ENCODE data around the gene DCANP1.
A peak's percentile ranks its signal among the peaks of the same experiment; 100 is the strongest.

The DCANP1 gene

GRCh38 chr5:135480511-135480910 is 33.4 kb upstream of the DCANP1 start:
- no peak for DNase-seq (ENCODE audit: low read depth in 2 of 2)

- DNase-seq (ENCODE audit: low read depth in 2 of 2): no peak
Measured at GRCh38 chr5:135478938-135479337, 31.8 kb upstream of the DCANP1 start.

DNA sequence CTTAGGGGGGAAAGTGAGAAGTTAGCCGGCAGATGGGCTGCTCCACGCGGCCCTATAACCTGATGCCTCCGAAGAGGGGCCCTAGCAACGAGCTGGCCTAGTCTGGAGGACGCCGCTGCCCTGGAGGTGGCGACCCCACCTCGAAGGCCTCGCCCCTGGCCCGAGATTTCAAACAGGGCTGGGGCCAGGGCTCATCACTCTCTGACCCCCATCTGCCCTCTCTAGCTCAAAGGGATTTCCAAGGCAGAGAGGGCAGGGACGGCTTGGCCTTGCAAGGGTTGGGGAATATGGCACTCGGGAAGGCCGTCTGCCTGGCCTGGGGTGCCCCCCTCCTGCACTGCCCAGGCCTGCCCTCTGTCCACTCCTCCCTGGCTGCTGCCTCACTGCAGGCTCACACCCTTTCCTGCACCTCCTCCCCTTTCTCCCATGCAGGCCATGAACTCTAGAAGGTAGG is 30.5 kb upstream of the DCANP1 start:
- no peak for DNase-seq (ENCODE audit: low read depth in 2 of 2)

DNA sequence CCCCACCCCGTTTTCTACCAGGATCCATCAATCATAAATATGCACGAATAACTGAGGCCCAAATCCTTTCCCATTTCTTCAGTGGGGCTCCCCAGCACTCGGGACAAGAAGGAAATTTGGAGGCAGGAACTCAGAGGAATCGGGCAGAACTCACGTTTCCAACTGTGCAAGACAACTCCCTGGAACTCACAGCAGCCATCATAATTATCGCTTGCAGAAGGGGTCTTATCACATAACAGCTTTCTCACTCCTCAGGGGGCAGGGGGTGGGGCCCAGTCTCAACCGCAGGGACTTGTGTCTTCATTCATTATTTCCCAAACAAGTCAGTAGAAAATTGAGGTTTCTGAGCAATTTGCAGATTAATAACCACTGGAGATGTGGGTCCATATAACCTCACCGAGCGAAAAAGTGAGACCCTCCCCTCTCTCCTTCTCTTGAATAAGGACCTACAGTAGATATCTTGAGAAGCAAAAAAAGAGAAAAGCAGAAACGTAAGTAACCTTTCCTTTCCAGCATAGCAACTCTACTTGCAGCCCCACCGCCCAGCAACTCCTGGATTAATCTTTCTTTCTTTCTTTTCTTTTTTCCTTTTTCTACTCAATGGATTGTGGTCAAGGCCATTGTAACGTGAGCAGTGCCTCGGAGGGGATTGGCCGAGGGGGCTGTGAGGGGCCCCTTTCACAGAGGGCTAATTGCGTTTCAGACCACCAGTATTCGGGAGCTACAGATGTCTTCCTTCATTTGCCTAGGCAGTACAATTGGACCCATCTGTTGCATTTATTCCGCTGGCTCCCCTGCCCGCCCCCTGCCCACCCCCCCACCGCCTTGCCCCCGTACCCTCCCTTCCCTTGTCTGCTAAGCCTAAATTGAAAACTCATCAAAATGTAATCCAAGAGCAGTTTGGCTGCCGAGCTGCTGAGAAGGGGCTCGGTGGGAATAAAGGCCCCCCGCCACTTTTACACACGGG is 29.8 kb upstream of the DCANP1 start:
- no peak for DNase-seq (ENCODE audit: low read depth in 2 of 2)

GRCh38 chr5:135473956-135474670 is 27.0 kb upstream of the DCANP1 start:
- no peak for DNase-seq (ENCODE audit: low read depth in 2 of 2)

- DNase-seq (ENCODE audit: low read depth in 2 of 2): no peak
Measured at GRCh38 chr5:135472141-135472540, 25.0 kb upstream of the DCANP1 start.

DNA sequence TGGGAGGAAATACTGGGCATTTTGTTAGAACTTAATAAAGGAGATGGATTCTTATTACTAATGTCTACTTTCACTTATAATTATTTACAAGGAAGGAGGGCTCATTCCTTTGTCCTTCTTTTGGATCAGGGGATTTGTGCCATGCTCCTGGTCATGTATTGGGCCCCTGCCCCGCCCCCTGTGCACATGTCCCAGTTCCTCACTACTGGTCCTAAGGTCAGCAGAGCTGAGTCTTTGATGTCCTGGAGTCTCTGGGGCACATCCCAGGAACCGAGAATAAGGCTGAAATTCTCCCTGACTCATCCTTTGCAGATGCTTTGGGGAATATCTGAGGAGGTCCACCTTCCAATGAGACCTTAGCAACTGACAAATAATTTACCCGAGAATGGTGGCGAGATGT is 24.6 kb upstream of the DCANP1 start:
- DNase-seq (ENCODE audit: low read depth in 2 of 2): no peak

DNA sequence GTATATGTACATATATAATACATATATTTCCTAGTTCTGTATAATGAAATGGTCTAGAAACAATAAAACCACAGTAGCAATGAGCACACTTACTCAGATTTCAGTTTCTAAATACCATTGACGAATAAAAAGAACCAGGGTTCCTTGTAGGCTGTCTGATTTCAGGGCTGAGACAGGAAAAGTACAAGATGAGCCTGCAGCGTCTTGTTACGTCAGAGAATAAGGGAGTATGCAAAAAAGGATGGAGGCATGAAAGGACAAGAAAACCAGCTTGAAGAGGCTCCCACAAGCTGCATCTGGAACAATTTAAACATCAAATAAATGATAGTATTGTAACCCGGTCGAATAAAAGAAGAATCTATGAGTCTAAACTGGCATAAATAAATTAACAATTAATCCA is 22.8 kb upstream of the DCANP1 start:
- no peak for DNase-seq (ENCODE audit: low read depth in 2 of 2)

DNA sequence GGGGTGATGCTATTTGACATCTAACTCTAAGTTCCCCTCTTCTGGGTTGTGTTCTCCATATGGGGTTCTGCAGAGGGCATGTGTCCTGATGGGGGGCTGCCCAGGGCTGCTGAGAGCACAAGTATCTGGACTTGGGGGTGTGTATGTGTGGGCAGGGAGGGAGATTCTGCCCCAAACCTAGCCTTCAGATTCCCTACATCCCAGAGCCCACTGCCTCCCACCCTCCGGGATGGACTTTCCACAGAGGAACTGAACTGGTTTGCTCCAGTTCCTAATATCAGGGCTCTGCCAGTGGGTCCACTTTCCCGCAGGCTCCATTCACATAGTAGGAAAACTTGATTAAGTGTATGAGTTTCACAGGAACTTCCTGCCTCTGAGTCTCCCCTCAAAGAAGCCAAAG is 21.4 kb upstream of the DCANP1 start:
- DNase-seq (ENCODE audit: low read depth in 2 of 2): no peak

DNA sequence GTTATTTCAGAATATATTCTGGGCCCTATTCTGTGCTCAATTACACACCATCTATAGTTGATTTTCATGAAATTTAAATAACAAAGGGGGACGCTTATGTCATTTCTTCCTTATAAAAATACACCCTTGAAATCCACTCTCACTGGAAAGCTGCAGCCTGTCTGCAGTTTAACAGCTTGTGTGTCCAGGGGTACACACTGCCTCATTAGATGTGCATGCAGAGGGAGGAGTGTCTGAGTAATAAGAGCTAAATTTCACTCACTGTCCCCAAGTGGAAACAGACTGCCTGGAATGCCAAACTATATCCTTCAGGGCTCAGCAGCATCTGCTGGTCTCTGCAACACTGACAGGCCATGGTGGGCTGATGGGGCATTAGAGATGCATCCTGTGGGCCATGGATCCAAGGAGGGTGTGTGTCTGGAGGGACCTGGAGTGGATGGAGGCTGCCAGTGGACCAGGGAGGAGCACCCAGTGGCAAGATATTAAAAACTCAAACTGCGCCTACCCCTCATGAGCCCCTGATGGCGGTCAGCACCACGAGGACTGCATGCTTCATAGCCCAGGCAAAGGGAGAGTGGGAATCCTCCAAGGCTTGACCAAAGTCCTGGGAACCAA is 20.8 kb upstream of the DCANP1 start:
- DNase-seq (ENCODE audit: low read depth in 2 of 2): no peak

- DNase-seq (ENCODE audit: low read depth in 2 of 2): no peak
Measured at GRCh38 chr5:135467051-135467625, 20.0 kb upstream of the DCANP1 start.

DNA sequence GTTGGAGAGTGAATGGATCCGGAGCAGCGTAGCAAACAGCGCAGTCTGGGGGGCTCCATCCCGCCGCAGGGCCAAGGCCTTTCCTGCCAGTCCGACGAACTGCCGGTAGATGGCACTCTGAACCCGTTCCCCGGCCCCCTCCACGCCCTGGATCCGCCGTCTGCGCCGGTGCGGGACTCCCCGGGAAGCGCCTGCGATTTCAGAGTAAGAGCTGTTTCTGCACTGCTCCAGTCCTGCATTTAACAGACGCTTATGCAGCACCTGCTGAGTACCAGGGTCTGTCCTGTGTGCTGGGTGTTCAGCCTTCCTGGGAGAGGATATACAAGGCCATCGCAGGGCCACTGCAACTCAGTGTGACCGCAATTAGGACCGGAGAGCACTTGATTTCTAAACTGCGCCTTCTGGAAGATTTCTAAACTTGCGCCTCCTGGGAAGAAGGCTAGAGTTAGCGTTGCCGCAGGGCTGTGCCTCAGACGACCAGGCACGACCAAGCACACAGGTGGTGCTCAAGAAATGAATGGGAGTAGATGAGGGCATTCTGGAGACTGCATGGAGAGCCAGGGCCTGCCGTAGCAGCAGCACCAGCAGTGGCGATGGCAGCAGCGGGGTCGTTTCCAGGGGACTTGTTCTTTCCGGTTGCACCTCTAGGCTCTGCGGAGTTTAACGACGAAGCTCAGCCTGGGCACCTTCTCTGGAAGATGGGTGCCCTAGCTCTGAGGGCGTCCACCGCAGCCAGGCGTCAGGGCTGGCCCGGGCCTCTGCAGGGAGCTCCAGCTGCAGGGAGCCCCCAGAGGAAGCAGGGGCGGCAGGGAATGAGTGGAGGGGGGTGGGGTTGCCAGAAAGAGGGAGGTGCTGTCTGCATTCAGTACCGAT is 19.3 kb upstream of the DCANP1 start:
- peak; percentile 55 to 65 for DNase-seq (ENCODE audit: low read depth in 2 of 2)

GRCh38 chr5:135465391-135466122 is 18.4 kb upstream of the DCANP1 start:
- no peak for DNase-seq (ENCODE audit: low read depth in 2 of 2)

DNA sequence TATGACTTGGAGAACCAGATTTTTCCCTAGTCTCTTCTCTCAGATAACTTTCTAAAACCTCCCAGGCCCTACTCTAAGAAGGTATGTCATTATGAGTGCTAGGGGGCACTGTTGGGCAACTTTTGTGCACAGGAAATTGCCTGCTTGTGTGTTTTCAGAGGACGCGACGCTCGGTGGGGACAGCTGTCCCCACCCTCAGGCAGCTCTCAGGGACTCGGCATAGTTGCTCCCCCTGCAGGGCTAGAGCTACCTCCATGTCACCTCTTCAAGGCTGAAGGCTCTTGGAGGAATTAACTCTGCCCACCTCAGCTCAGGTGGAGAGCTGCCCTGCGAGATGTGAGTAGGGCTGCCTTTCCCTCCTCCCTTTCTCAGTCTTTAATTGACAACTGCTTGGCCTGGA is 15.2 kb upstream of the DCANP1 start:
- DNase-seq (ENCODE audit: low read depth in 2 of 2): peak; percentile 29 to 36

DNA sequence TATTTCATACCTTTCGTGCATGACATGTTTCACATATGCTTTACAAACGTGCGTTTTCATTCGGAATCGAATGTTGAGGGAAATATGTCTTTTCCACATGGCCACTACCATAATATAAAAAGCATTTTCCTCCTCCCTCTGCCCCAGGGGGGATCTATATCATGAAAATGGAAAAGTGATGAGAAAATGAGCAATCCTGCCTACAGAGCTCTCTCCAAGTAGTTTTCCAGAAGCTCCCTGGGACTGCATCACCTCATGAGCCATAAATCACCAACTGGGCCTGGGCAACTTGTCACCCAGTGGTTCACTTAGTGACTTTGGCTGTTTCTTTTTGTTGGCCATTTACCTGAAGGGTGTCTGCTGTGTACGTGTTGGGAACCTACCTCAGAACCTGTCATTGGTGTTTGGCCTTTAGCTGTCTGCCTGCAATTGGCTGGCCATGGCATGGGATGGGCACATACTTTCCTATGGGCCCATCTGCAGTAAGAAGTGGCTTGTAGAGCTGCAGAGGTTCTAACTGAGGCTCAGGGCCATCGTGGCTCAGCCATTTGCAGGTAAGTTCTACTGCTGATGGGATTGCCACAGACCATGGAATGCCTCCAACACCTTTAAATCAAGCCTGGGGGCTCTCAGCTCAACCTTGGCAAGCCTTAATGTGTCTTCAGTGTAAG is 14.5 kb upstream of the DCANP1 start:
- no peak for DNase-seq (ENCODE audit: low read depth in 2 of 2)

DNA sequence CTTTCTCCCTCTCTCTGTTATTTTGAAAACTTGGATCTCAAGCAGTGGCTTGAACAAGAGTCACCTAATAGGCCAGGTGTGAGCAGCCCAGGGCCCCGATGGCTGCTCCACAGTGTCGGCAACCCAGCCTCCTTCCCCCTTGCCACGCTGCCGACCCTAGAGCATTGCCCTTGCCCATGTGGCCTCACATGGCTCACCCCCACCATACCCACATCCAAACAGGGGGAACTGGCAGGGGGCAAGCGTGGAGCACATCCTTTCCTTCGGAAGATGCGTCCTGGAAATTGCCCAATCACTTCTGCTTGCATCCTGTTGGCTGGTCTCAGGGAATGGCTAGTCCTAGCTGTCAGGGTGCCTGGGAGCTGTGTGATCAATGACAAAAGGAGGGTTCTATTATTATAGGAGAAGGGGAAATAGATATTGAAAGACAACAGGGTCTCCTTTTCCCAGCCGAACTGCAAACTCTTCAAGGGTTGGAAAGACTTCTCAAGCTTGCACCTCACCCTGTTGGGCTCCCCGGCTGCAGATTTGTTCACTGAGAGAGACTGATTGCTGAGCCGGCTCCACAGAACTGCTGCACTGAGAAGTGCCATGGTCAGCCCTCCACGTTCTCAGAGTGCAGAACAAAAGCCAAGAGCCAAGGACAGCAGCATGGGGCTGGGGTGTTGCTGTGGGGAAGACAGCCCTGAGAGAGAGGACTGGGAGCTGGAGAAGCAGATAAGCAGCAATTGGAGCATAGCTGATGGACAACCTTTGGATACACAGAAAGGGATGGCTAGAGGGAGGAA is 13.3 kb upstream of the DCANP1 start:
- no peak for DNase-seq (ENCODE audit: low read depth in 2 of 2)

DNA sequence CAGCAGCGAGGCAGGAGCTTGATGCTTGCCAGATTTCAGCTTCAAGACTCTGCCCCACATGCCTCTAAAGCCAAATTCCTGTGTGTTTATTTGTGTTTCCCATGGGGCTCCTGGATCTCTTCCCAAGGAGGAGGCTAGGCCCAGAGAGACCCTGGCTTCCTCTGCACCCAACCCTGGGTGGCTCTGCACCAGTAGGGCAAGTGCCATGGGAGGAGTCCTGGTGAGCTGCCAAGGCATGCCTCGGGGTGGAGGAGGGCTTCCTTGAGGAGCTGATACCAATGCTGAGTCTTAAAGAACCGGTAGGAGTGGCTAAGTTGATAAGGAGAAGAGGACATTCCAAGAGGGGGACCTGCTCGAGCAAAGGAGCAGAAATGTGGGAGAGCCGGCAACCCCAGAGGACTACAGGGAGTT is 11.8 kb upstream of the DCANP1 start:
- no peak for DNase-seq (ENCODE audit: low read depth in 2 of 2)

DNA sequence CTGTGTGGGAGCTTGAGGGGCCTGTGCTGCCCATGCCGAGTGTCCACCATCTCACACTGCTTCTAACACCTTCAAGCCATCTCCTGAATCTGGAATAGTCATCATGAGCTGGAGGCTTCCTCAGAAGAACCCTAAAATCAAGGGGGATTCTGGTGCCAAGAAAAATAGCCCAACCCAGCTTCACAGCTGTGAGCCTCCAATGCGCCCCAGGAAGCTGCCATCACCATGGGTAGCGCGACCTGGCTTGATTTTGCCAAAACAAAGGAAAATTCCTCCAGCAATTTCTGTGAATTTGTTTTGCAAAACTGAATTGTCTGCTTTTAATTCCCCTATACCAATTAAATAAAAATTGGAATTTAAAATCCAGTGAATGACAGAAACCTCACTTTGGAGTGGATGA is 11.2 kb upstream of the DCANP1 start:
- DNase-seq (ENCODE audit: low read depth in 2 of 2): no peak

Measured in stimulated activated CD4-positive, alpha-beta T cell treated with anti-CD3 and anti-CD28 coated beads, Interleukin-15, amount 100 ng/mL, for 48 hours (primary cell).